Renal cortical epithelial cell (primary cell): ENCODE data around the gene APOL4. TPM values are rescaled to one million over a fixed set of nuclear protein-coding genes. Genes with fewer than 3 reads are reported as not detected.
A peak's percentile ranks its signal among the peaks of the same experiment; 100 is the strongest.

Source experiments
- DNase-seq: peaks from one replicate; pipeline ENCODE4 v3.0.0-alpha.2; 2011; ENCODE audit warnings: low read depth
- total RNA-seq: library from RNA; depleted of rRNA; stranded (reverse); fragments of >200 nt; gene quantifications from 2 replicates; pipeline ENCODE4 v1.2.3, GENCODE V29; 2014

The APOL4 gene
- total RNA-seq: not detected in 2 replicates

- DNase-seq: no peak
Measured at GRCh38 chr22:36201630-36202319, at the start of gene APOL4. Gene APOL4 (minus strand): TSS chr22:36201809. CDS start chr22:36201734, 75 bp downstream.

GRCh38 chr22:36250292-36250960 lies 48.8 kb upstream of the APOL4 start:
- DNase-seq: peak; percentile 79

- DNase-seq: peak; percentile 30
Measured at GRCh38 chr22:36249160-36249559, 47.6 kb upstream of the APOL4 start.

GRCh38 chr22:36247955-36248354 lies 46.3 kb upstream of the APOL4 start:
- DNase-seq: no peak

GRCh38 chr22:36246718-36247117 lies 45.1 kb upstream of the APOL4 start:
- no peak for DNase-seq

GRCh38 chr22:36245805-36246356 lies 44.3 kb upstream of the APOL4 start:
- DNase-seq: no peak

- peak; percentile 48 for DNase-seq
Measured at GRCh38 chr22:36244522-36245391, 43.1 kb upstream of the APOL4 start.

GRCh38 chr22:36243986-36244385 lies 42.4 kb upstream of the APOL4 start:
- DNase-seq: no peak

- DNase-seq: peak; percentile 91
Measured at GRCh38 chr22:36239401-36240171, 38.0 kb upstream of the APOL4 start, which contains the start of gene APOL2. Gene APOL2 (minus strand): TSS chr22:36239527. CDS start chr22:36233162, 6,365 bp downstream.

GRCh38 chr22:36239150-36239400 lies 37.5 kb upstream of the APOL4 start:
- no peak for DNase-seq

GRCh38 chr22:36238373-36239149 lies 37.0 kb upstream of the APOL4 start:
- DNase-seq: no peak

- peak; percentile 30 for DNase-seq
Measured at GRCh38 chr22:36237462-36238372, 36.1 kb upstream of the APOL4 start.

- no peak for DNase-seq
Measured at GRCh38 chr22:36236388-36237319, 35.0 kb upstream of the APOL4 start.

GRCh38 chr22:36235585-36235984 lies 34.0 kb upstream of the APOL4 start:
- no peak for DNase-seq

- no peak for DNase-seq
Measured at GRCh38 chr22:36234919-36235318, 33.3 kb upstream of the APOL4 start.

- no peak for DNase-seq
Measured at GRCh38 chr22:36234213-36234612, 32.6 kb upstream of the APOL4 start.

- no peak for DNase-seq
Measured at GRCh38 chr22:36233796-36234195, 32.2 kb upstream of the APOL4 start.

- no peak for DNase-seq
Measured at GRCh38 chr22:36232715-36233401, 31.2 kb upstream of the APOL4 start.
